HTR-8/SVneo (cell line): Measurements from ENCODE around the gene CDKAL1.
A peak's percentile ranks its signal among the peaks of the same experiment; 100 is the strongest.

Experiments
- DNase-seq: peaks from one replicate; pipeline ENCODE4 v3.0.0; 2011; ENCODE audit warnings: low spot score, mixed read lengths; ENCODE audit not compliant: insufficient read length
- FAIRE-seq: peaks from 2 replicates; lab custom pipeline; 2011; peaks lifted over from hg19 to GRCh38; lab: Jason Lieb, UNC

The CDKAL1 gene

GRCh38 chr6:21199262-21199661, 665.0 kb downstream of the CDKAL1 start:
- no peak for DNase-seq
- FAIRE-seq: no peak

- no peak for DNase-seq
- no peak for FAIRE-seq
These were observed 666.0 kb downstream of the CDKAL1 start for GRCh38 chr6:21200134-21200870.

DNA sequence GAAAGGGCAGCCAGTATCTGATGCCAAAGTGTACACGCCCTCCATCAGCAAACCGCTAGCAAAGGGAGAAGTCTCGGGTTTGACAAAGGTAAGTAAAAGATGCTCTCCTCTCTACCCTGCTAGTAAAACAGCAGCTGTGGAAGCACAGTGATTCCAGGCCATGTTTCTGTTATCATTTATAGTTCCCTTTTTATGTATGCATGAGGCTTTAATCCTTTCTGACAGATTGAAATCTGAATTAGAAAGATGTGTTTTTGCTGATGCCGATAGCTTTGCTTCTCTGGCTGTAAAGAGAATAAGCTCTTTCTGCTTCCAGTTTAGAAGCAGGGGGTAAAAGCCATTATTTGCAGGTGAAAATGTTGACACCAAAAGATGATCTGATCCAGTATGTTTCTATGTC, 666.9 kb downstream of the CDKAL1 start:
- DNase-seq: no peak
- FAIRE-seq: no peak

DNA sequence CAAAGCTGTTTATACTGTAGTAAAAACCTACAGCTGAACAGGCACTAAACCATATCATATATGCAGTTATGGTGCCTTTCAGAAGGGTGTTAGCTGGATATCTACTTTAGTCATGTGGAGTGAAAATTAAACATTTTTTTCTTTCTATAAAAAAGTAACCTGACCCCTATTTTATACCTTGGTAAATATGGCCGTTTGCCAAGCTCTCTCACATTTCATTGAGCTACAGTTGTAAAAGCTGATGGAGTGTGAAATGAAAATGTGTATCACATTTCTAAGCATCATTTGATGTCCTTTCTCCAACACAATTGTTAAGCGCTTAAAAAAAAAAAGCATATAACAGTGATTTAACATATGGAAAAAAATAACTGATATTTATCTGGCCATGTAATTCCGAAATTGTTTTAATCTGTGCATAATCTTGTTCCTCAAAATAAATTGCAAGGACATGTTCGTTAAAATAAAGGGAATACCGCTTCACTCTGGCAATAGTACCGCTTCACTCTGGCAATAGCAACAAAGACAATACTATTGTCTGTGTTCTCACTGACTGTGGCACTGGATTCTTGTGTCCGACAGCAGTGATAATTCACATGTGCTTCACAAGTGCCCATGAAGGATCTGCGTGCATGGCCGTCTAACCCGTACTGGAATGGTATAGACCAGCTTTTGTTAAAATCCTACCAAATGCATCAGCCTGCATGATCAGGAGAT, 667.5 kb downstream of the CDKAL1 start:
- FAIRE-seq: no peak
- DNase-seq: no peak

DNA sequence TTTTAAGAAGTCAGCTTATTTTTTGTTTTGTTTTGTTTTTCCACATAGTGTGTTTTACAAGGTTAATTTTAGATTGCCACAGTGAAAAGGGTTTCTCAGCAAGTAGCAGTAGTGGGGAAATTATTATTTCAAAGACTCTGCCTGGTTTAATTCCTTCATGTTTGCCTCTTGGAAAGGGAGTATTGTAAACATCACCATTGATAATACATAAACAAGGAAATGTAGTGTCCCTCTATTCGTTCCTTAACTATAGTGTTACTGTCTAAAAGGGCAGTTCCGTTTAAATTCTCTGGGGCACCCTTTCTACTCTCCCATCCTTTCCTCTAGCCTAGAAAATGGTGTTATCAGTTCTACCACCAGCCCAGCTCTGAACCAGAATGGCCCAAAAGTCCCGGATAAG, 668.3 kb downstream of the CDKAL1 start:
- DNase-seq (no peak), FAIRE-seq (no peak)

DNA sequence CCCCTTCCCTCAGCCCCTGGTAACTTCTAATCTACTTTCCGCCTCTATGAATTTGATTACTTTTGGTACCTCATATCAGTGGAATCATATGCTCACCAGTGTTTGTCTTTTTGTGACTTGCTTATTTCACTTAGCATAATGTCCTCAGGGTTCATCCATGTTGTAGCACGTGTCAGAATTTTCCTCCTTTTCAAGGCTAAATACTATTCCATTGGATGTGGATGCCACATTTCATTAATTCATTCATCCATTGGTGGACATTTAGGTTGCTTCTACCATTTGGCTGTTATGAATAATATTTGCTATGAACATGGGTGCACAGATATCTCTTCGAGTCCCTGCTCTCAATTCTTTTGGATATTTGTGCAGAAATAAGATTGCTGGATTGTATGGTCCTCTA, 670.7 kb downstream of the CDKAL1 start:
- DNase-seq (no peak), FAIRE-seq (no peak)

GRCh38 chr6:21208081-21208795, 674.0 kb downstream of the CDKAL1 start:
- no peak for DNase-seq
- no peak for FAIRE-seq

DNA sequence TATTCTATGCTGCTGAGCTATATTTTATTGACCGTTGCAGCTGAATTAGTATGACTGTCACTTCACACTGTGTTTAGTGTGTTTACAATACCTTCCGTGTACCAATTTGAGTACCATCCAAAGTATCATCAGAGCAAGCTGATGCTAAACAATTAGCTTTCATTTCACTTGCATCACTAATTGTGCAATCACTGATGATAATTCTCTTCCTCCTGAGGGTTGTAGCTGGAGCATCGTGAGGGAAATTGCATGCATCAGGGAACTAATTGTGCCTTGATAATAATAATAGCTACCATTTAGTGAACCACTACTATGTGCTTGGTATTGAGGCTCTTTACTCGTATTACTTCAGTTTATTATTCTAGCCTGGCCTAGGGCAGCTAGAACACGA, 674.5 kb downstream of the CDKAL1 start:
- no peak for FAIRE-seq
- DNase-seq: no peak

DNA sequence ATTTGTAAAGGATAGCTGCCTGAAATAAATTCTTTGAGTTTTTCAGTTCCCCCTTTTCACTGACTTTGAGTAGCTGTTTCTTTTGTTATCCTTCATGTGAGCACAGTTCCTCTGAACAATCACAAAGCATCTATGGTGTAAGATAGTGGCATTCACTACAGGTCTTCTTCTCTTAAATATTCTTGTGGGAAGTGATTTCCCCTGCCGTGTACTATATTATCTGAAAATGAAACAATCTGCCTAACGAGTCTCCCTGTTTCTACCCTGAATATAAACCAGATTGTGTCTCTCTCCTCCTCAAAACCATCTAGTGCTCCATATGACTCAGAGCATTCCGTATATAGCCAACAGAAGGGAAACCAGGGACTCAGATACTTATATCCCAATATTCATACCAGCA, 679.2 kb downstream of the CDKAL1 start:
- no peak for DNase-seq

DNA sequence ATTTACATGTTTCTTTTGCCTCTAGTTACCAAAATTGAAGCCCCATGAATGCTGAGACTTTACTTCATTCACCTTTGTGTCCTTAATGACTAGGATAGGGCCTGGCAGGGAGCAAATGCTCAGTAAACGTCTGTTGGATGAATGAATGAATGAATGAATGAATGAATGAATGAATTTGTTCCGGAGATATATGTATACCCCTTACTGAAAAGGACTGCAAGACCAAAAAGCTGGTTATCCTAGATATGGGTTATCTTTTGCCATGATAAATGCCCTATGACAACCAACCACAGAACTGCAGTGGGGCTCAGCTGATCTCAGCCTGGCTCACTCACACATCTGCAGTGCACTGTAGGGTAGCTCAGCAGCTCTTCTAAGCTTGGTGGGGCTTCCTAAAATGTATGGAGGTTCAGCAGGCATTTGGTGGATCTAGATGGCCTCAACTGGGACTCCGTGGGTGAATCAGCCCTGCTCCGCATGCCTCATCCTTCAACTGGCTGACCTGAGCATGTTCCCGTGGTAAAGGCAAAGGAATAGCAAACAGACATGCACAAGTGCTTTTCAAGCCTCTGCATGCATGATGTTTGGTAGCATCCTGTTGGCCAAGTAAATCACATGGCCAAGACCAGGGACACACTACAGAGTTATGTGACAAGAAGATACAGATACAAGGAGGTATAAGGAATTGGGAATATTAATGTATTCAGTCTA, 680.6 kb downstream of the CDKAL1 start:
- DNase-seq (no peak), FAIRE-seq (no peak)

More for the DNA sequence above, 679.2 kb downstream of the CDKAL1 start:
- no peak for FAIRE-seq

- FAIRE-seq (no peak), DNase-seq (no peak)
These were observed 685.0 kb downstream of the CDKAL1 start for GRCh38 chr6:21219241-21219640.

DNA sequence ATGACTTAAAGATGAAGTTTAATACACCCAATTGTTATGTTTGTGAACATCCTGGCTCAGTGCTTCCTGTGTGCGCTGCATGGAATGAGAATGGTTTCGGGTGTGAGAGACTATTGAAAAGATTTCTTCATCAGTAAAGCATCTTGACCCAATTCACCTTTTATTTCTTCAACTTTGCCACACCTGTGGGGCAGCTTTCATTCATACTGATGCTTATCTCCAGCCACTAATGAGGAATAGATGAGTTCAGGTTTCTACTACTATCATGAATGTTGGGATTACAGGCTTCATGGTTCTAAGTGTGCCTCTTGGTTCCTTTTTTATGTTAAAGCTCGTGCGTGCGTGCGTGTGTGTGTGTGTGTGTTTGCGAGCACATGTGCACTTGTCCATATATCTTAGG, 685.6 kb downstream of the CDKAL1 start:
- FAIRE-seq (no peak), DNase-seq (no peak)

DNA sequence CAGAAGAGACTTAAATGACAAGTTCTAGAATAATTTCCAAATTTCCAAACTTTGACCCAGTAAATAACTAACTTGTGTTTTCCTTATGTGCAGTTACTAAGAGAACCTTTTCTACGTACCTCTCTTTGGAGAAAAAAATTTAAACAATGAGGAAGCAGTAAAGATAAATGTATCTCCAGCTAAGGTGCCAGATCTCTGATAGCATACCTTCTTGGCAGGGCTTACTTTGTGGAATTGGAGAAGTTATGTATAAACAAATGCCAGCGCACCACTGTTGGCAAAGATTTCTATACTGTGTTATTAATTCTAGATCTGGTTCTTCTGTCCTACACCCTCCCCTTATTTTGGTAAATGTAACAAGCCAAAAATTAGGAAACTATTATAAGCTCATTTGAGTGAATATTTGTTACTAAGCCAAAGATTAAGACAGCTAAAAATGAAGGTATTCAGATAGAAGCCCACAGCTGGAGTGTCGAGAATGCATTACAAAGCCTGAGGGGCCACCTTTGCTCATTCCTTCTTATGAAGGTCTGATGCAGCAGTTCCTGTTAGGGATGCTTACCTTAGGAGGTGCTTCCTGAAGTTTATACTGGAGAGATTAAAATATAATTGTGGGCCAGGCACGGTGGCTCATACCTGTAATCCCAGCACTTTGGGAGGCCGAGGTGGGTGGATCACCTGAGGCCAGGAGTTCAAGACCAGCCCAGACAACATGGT, 686.2 kb downstream of the CDKAL1 start:
- DNase-seq (no peak), FAIRE-seq (no peak)

- FAIRE-seq (no peak), DNase-seq (no peak)
These were observed 688.4 kb downstream of the CDKAL1 start for GRCh38 chr6:21222656-21223055.

- FAIRE-seq (no peak), DNase-seq (no peak)
These were observed 691.7 kb downstream of the CDKAL1 start for GRCh38 chr6:21225912-21226311.

GRCh38 chr6:21227486-21227885, 693.2 kb downstream of the CDKAL1 start:
- DNase-seq: peak; percentile 12
- no peak for FAIRE-seq

DNA sequence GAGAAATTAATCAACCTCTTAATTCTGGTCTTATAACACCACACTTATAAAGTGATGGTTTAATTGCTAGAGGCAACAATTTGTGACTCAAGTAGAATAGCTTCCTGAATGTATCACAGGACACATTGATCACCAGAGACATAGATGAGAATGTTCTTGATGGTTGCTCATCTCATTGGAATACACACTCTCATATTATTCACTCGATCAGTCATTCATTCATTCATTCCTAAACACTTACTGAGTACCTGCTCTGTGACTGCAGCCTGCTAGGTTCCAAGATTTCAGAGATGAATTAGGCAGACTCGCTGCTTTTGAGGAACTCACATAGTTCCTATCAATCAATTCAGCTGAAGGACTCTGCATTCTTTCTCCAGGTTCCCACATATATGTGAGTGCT, 694.2 kb downstream of the CDKAL1 start:
- FAIRE-seq (no peak), DNase-seq (no peak)

- FAIRE-seq: no peak
- DNase-seq: no peak
These were observed 694.7 kb downstream of the CDKAL1 start for GRCh38 chr6:21228876-21229460.

DNA sequence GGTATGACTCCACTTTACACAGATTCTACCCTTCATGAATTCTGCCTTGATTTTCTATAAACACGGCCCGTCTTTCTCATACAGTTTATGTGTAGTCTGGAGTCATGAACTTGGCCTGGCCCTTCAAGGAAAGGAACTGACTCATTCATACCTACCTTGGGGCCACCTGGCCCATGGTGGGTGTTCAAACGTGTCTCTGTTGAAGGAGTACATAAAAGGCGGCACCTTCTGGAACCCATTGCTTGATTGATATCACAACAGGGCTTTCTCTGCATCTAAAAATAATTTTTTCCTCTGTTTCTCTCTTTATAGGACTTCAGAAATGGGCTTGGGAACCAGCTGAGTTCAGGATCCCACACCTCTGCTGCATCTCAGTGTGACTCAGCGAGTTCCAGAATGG, 696.3 kb downstream of the CDKAL1 start:
- FAIRE-seq (no peak), DNase-seq (no peak)

DNA sequence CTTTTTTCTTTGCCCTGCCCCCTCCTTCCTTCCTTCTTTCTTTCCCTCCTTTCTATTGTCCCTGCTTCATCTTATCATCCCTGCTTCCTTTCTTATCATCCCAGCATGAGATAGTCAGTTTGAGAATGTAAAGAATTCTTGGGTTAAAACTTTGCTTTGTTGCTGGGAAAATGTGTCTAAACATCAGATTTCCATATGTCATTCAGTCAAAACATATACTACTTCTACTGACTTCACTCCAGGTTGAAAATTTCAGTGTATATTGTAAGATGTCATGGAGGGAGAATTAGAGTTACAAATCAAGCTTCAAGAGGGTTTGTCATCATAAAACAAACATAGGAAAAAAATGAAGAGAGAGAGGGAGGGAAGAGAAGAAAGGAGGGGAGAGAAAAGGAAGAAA, 700.9 kb downstream of the CDKAL1 start:
- DNase-seq (no peak), FAIRE-seq (no peak)
